Brain microvascular endothelial cell (primary cell): Measurements from ENCODE around the gene ZNF296.

Source experiments
- DNase-seq: peaks from one replicate; pipeline ENCODE4 v3.0.0-alpha.2; 2020
- H3K27ac ChIP-seq: fragments of 250-450 bp; sonication (Bioruptor Pico); 2 replicates; pipeline ENCODE4 v1.5.1; 2020; ENCODE audit warnings: mild to moderate bottlenecking, moderate library complexity
- H3K27me3 ChIP-seq: fragments of 250-450 bp; sonication (Bioruptor Pico); replicated peaks from 2 replicates; pipeline ENCODE4 v1.5.1; 2020; ENCODE audit warnings: mild to moderate bottlenecking
- H3K36me3 ChIP-seq: fragments of 250-450 bp; sonication (Bioruptor Pico); replicated peaks from 2 replicates; pipeline ENCODE4 v1.5.1; 2020; ENCODE audit warnings: mild to moderate bottlenecking
- H3K4me3 ChIP-seq: 2 replicates; pipeline ENCODE4 v1.5.1; 2011; ENCODE audit warnings: low read depth, mild to moderate bottlenecking, control low read depth, low read length, moderate library complexity
- in situ Hi-C: cut with HindIII; loops from 2 replicates; pipeline ENCODE4 v1.10.0; 2017; ENCODE audit warnings: low sequenced_read_pairs, low pct_ligation_motif_present
- TF ChIP-seq, protein P1 (sequence below): IDR thresholded peaks from 2 replicates; pipeline ENCODE4 v1.5.1; 2011; ENCODE audit warnings: low read depth, mild to moderate bottlenecking, moderate library complexity, low read length, control low read depth, inconsistent platforms; ENCODE audit errors: missing control alignments

ZNF296 gene

DNA sequence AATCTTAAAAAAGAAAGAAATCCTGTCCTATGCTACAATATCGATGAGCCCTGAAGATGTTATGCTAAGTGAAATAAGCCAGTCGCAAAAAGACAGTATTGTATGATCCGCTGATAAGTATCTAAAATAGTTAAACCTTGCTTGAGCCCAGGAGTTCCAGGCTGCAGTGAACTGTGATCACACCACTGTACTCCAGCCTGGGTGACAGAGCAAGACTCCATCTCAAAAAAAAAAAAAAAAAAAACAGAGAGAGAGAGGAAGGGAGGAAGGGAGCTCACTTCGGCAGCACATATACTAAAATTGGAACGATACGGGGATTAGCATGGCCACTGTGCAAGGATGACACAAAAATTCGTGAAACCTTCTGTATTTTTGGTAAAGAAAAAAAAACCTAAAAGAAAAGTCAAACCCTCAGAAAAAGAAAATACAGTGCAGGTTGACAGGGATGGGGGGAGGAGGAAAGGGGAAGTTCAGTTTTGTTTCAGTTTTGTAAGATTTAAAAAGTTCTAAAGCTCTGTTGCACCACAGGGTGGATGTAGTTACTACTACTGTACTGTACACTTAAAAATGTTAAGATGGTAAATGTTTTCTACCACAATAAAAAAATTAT is 29.0 kb downstream of the ZNF296 start:
- no peak for DNase-seq
- TF ChIP-seq, protein P1, sequence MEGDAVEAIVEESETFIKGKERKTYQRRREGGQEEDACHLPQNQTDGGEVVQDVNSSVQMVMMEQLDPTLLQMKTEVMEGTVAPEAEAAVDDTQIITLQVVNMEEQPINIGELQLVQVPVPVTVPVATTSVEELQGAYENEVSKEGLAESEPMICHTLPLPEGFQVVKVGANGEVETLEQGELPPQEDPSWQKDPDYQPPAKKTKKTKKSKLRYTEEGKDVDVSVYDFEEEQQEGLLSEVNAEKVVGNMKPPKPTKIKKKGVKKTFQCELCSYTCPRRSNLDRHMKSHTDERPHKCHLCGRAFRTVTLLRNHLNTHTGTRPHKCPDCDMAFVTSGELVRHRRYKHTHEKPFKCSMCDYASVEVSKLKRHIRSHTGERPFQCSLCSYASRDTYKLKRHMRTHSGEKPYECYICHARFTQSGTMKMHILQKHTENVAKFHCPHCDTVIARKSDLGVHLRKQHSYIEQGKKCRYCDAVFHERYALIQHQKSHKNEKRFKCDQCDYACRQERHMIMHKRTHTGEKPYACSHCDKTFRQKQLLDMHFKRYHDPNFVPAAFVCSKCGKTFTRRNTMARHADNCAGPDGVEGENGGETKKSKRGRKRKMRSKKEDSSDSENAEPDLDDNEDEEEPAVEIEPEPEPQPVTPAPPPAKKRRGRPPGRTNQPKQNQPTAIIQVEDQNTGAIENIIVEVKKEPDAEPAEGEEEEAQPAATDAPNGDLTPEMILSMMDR = no peak
- Histone ChIP-seq H3K36me3 (peaks cover 37% of the 10 kb centered on the region), H3K4me3 (no peak overlapping the region), H3K27ac (no peak overlapping the region), H3K27me3 (no peaks in the 10 kb centered on the region)
- in situ Hi-C loops = no loop called here

DNA sequence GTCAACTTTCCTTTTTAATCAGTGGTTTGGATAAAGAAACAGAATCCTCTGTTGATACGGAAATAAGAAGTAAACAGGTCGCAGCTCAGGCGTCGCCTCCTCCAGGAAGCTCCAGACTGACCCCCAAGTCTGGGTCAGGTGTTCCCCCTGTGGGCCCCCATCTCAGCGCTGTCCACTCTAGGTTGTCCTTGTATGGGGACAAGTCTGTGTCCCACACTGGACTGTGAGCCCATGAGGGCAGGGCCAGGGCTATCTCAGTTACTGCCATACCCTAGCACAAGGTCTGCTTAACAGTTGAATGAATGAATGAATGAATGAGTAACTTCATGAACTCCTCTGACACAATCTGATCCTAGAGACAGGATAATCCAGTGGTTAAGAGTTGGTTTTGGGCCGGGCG is 29.9 kb downstream of the ZNF296 start:
- Histone ChIP-seq H3K36me3 (peaks cover 41% of the 10 kb centered on the region), H3K4me3 (no peak overlapping the region), H3K27me3 (no peaks in the 10 kb centered on the region), H3K27ac (no peak overlapping the region)
- TF ChIP-seq, protein P1 = no peak
- no peak for DNase-seq
- in situ Hi-C loops = no loop called here

DNA sequence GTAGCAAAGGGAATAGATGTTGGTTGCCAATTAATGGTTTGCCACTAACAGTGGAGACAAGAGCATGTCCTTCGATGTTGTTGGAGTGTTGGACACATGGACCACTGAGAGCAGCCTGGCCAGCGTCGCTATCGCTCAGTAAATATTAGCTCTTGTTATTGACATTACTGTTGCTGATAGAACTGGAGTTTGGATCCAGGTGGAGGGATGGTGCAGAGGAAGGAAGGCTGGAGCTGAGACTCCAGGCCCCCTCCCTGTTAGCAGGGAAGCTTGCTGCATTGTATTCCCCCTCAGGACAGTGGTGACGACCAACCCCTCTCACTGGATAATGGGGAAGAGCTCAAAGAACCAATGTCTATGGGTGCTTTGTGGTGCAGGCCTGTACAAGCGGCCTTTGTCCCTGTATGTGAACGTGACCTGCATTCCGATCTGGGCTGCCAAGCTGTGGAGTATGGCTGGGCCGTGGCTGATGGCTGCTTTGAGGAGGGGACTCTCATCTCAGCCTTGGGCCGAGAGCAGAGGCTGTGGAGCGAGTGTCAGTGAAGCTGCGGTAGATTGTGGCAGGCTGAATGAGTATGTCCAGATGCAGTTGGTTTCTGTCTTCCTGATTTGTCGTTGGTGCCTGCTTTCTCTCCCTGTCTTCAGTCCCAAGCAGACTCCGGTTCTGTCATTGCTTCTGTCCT is 30.5 kb downstream of the ZNF296 start:
- in situ Hi-C loops = no loop called here
- TF ChIP-seq, protein P1 = no peak
- H3K27ac ChIP-seq = no peak overlapping the region
- no peaks in the 10 kb centered on the region for H3K27me3 ChIP-seq
- peaks cover 42% of the 10 kb centered on the region for H3K36me3 ChIP-seq
- no peak for DNase-seq
- no peak overlapping the region for H3K4me3 ChIP-seq

DNA sequence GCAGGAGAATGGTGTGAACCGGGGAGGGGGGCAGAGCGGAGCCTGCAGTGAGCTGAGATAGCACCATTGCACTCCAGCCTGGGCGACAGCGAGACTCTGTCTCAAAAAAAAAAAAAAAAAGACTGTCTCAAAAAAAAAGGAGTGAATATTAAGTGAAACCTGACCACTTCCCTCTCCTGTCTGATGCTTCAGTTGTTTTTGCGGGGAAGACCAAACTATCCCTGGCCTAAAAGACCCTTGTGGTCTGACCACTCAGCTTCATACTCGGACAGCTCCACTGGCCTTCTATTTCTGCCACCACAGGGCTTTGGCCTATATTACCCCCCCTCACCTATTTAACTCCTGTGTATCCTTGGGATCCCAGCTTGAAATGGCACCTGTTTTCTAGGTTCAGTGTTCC is 35.2 kb downstream of the ZNF296 start:
- H3K36me3 ChIP-seq = peaks cover 49% of the 10 kb centered on the region
- no peak overlapping the region for H3K27ac ChIP-seq
- TF ChIP-seq, protein P1 = no peak
- no peak for DNase-seq
- H3K27me3 ChIP-seq = no peaks in the 10 kb centered on the region
- H3K4me3 ChIP-seq = no peak overlapping the region
- in situ Hi-C loops = no loop called here

DNA sequence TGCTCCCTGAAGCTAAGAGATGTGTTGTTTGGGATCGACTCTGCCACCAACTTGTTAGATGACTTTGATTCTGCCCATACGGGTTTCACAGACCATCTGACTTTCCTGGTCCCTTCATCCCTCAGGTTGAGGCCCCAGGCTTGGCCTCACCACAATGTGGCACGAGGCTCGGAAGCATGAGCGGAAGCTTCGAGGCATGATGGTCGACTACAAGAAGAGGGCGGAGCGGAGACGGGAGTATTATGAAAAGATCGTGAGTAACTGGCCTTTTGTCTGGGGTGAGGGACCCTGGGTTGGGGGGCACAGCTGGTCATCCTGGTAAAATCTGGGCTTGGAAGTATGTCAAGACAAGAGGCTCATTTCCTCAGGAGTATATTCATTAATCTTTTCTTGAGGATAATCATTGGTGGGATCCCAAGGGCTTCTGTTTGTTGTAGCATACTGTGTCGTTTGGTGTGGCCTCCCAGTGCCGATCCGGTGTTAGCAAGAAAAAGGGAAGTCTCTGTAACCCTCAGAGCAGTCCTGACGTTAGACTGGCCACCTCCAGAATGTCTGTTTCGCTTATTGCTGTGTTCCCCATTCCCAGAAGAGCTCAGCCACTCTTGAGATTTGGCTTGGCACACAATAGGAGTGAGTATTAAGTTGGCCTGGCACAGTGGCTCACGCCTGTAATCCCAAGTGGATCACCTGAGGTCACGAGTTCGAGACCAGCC is 36.1 kb downstream of the ZNF296 start:
- TF ChIP-seq, protein P1 = no peak
- in situ Hi-C loops = no loop called here
- no peaks in the 10 kb centered on the region for H3K27me3 ChIP-seq
- H3K36me3 ChIP-seq = peaks cover 50% of the 10 kb centered on the region
- H3K4me3 ChIP-seq = peak overlapping the region; percentile 91
- H3K27ac ChIP-seq = no peak overlapping the region
- no peak for DNase-seq
